K562 (cell line): ENCODE measurements around the gene ADTRP. TPM values are rescaled to one million over a fixed set of nuclear protein-coding genes. Genes with fewer than 3 reads are reported as not detected.
A peak's percentile ranks its signal among the peaks of the same experiment; 100 is the strongest.

ENCODE experiments used
- ATAC-seq: fragments of 200-7000 bp; cut with Tn5 transposase; 3 replicates; pipeline ENCODE4 v1.9.1; 2020; ENCODE audit warnings: moderate library complexity
- BruUV-seq: library from RNA; stranded (reverse); fragments of 400-500 nt; replicated peaks from 2 replicates; lab custom pipeline; 2021; lab: Mats Ljungman, UMichigan
- CTCF ChIA-PET: fragments of 300-600 bp; formaldehyde crosslinking; extraction: SDS; loops from one replicate; lab custom pipeline; 2021; ENCODE audit warnings: low intra/inter-chr PET ratio; lab: Yijun Ruan, JAX
- POLR2A ChIA-PET: fragments of 300-600, 350-650 bp; sonication (Branson Sonifier 250); formaldehyde crosslinking; extraction: SDS; loops from one replicate; lab custom pipeline; 2021; ENCODE audit warnings: antibody characterized with exemption, inconsistent platforms; lab: Yijun Ruan, JAX
- DNase-seq, 4 experiments: peaks; one replicate each; pipeline versions ENCODE4 v3.0.0 to v3.0.0-alpha.2; 2011 to 2018; ENCODE audit warnings: low spot score in 3 of 4, mixed read lengths in 3 of 4; ENCODE audit errors: extremely low read depth in 1 of 4
- FAIRE-seq: peaks from 2 replicates; lab custom pipeline; 2011; peaks lifted over from hg19 to GRCh38; lab: Jason Lieb, UNC
- H2AFZ ChIP-seq: 2 replicates; pipeline ENCODE4 v1.6.0; 2011; ENCODE audit warnings: low read depth, low read length, control low read depth, inconsistent platforms
- H3K27ac ChIP-seq: fragments of 200-600 bp; 3 replicates; pipeline ENCODE4 v1.8.0; 2011; ENCODE audit warnings: low read depth, mild to moderate bottlenecking, control low read depth, inconsistent platforms, low read length, moderate library complexity, mixed read lengths; ENCODE audit errors: extremely low read depth
- H3K27me3 ChIP-seq, 2 experiments: fragments of 300-600 bp in 1 of 2; 2 replicates in 1 of 2; 3 replicates in 1 of 2; pipeline versions ENCODE4 v1.6.0 to v1.8.0; 2011; ENCODE audit warnings: inconsistent platforms in 2 of 2, low read length in 2 of 2, mild to moderate bottlenecking in 1 of 2, mixed read lengths in 1 of 2, moderate library complexity in 1 of 2; ENCODE audit not compliant: control insufficient read depth in 2 of 2, insufficient read depth in 2 of 2
- H3K36me3 ChIP-seq: fragments of 300-600 bp; 3 replicates; pipeline ENCODE4 v1.8.0; 2011; ENCODE audit warnings: mild to moderate bottlenecking, low read length, inconsistent platforms; ENCODE audit not compliant: control insufficient read depth, insufficient read depth
- H3K4me1 ChIP-seq, 2 experiments: fragments of 200-600 bp in 1 of 2; replicated peaks in 1 of 2; 2 replicates in 1 of 2; 3 replicates in 1 of 2; pipeline versions ENCODE4 v1.5.1 to v1.8.0; 2011; ENCODE audit warnings: inconsistent platforms in 2 of 2, low read length in 2 of 2, mild to moderate bottlenecking in 1 of 2, mixed read lengths in 1 of 2, moderate library complexity in 1 of 2; ENCODE audit not compliant: control insufficient read depth in 2 of 2, insufficient read depth in 2 of 2
- H3K4me2 ChIP-seq: 2 replicates; pipeline ENCODE4 v1.6.1; 2011; ENCODE audit warnings: low read length, control low read depth, inconsistent platforms, mixed read lengths; ENCODE audit not compliant: insufficient read depth
- H3K4me3 ChIP-seq: fragments of 200-600 bp; sonication (generic), shearing (Covaris generic); 2 replicates; pipeline ENCODE4 v1.5.1; 2016; ENCODE audit warnings: control low read depth, inconsistent platforms
- H3K79me2 ChIP-seq: fragments of 200-600 bp; 3 replicates; pipeline ENCODE4 v1.8.0; 2011; ENCODE audit warnings: low read length, inconsistent platforms; ENCODE audit not compliant: control insufficient read depth, insufficient read depth
- H3K9ac ChIP-seq, 2 experiments: 2 replicates each; pipeline versions ENCODE4 v1.6.0 to v1.6.1; 2011; ENCODE audit warnings: low read depth in 2 of 2, low read length in 2 of 2, control low read depth in 1 of 2, inconsistent platforms in 1 of 2, mild to moderate bottlenecking in 1 of 2, mixed read lengths in 1 of 2; ENCODE audit not compliant: insufficient read depth in 1 of 2
- H3K9me1 ChIP-seq: one replicate; pipeline ENCODE4 v1.6.0; 2011; ENCODE audit warnings: inconsistent platforms, mild to moderate bottlenecking, low read length, moderate library complexity; ENCODE audit not compliant: control insufficient read depth, insufficient read depth
- H3K9me3 ChIP-seq: replicated peaks from 2 replicates; pipeline ENCODE4 v1.5.1; 2011; ENCODE audit warnings: low read depth, low read length, inconsistent platforms; ENCODE audit not compliant: control insufficient read depth, insufficient read depth
- H4K20me1 ChIP-seq: replicated peaks from 2 replicates; pipeline ENCODE4 v1.6.1; 2011; ENCODE audit warnings: low read length, inconsistent platforms, mixed read lengths; ENCODE audit not compliant: control insufficient read depth, insufficient read depth
- ARID3B ChIP-seq: fragments of 250-450 bp; sonication (Bioruptor Pico); IDR thresholded peaks from 2 replicates; pipeline ENCODE4 v1.4.0; 2020; ENCODE audit warnings: borderline replicate concordance
- BCOR ChIP-seq: fragments of 450-650 bp; IDR thresholded peaks from 2 replicates; pipeline ENCODE4 v1.6.1; 2016
- EGR1 ChIP-seq: fragments of 450-650 bp; conservative IDR thresholded peaks from 2 replicates; pipeline ENCODE4 v1.6.1; 2017; ENCODE audit warnings: mild to moderate bottlenecking
- KDM1A ChIP-seq, 2 experiments: fragments of 450-650 bp; IDR thresholded peaks; 2 replicates each; pipeline ENCODE4 v1.6.1; 2016; ENCODE audit warnings: mild to moderate bottlenecking in 2 of 2
- KDM2B ChIP-seq: fragments of 250-450 bp; sonication (Bioruptor Pico); IDR thresholded peaks from 2 replicates; pipeline ENCODE4 v1.8.0; 2021; ENCODE audit warnings: mild to moderate bottlenecking, moderate library complexity
- MEF2D ChIP-seq: conservative IDR thresholded peaks from 2 replicates; pipeline ENCODE4 v1.6.1; 2016; ENCODE audit warnings: low read depth, missing genetic modification characterization, missing compliant biosample characterization
- RB1 ChIP-seq: fragments of 450-650 bp; IDR thresholded peaks from 2 replicates; pipeline ENCODE4 v1.6.1; 2017; ENCODE audit warnings: low read depth, mild to moderate bottlenecking
- WHSC1 ChIP-seq: IDR thresholded peaks from one replicate; pipeline ENCODE4 v1.6.1; 2012; ENCODE audit warnings: low read length, control low read depth, inconsistent platforms
- ZFP1 ChIP-seq: fragments of 450-650 bp; formaldehyde crosslinking; IDR thresholded peaks from 2 replicates; pipeline ENCODE4 v1.4.0; 2020; ENCODE audit warnings: mild to moderate bottlenecking, mixed read lengths
- ZNF766 ChIP-seq: fragments of 200-800 bp; sonication (Bioruptor generic); conservative IDR thresholded peaks from 2 replicates; pipeline ENCODE4 v1.6.1; 2016; ENCODE audit warnings: missing genetic modification characterization, missing compliant biosample characterization
- WGBS: fragments of 100-300 bp; shearing (Covaris generic); methylation state at CpG from one replicate; pipeline ENCODE4 v1.1.6; 2016; ENCODE audit warnings: low coverage, mixed read lengths; ENCODE audit not compliant: insufficient coverage; ENCODE audit errors: missing lambda C conversion rate; 5-methylcytosine and 5-hydroxymethylcytosine counted together
- in situ Hi-C: fragments of 300-500 bp; cut with MboI; formaldehyde crosslinking; loops from 4 replicates; pipeline ENCODE4 v1.15.0; 2018; ENCODE audit warnings: inconsistent platforms, mixed read lengths
- intact Hi-C: fragments of 100-400 bp; cut with micrococcal nuclease; formaldehyde crosslinking; loops from 2 replicates; pipeline ENCODE4 v1.14.2; 2022
- polyA plus RNA-seq, 8 experiments: library from polyadenylated mRNA; depleted of rRNA in 4 of 8; stranded (reverse) in 5 of 8; unstranded in 3 of 8; fragments of >200 nt; fragmentation: Nextera tagmentation in 2 of 8; fragmentation: Illumina TruSeq in 1 of 8; extraction: Ambion mirVana in 2 of 8; extraction: Trizol in 1 of 8; gene quantifications; 2 replicates each; pipeline versions ENCODE4 v1.2.1 to v1.2.3, GENCODE V29; 2011 to 2014; ENCODE audit warnings: inconsistent platforms in 1 of 8, missing spikeins in 1 of 8
- total RNA-seq, 7 experiments: library from RNA; depleted of rRNA in 6 of 7; stranded (reverse); fragments of >200 nt in 6 of 7; fragmentation: Illumina TruSeq in 2 of 7; extraction: Trizol in 2 of 7; gene quantifications; 2 replicates each; pipeline versions ENCODE4 v1.2.1 to v1.2.3, GENCODE V29; 2011 to 2021; ENCODE audit warnings: low replicate concordance in 1 of 7
- TF ChIP-seq, protein P1 (sequence below): sonication (generic); formaldehyde crosslinking; IDR thresholded peaks from 2 replicates; pipeline ENCODE4 v1.8.0; 2022; ENCODE audit warnings: missing genetic modification reagents, mild to moderate bottlenecking, moderate library complexity, borderline replicate concordance
- TF ChIP-seq, protein P2 (sequence below): fragments of 450-650 bp; IDR thresholded peaks from 2 replicates; pipeline ENCODE4 v1.6.1; 2017; ENCODE audit warnings: mild to moderate bottlenecking, moderate library complexity
- TF ChIP-seq, protein P3 (sequence below): fragments of 450-650 bp; conservative IDR thresholded peaks from 2 replicates; pipeline ENCODE4 v1.6.1; 2016; ENCODE audit warnings: missing genetic modification characterization, low read depth, mild to moderate bottlenecking, missing compliant biosample characterization, moderate library complexity
- TF ChIP-seq, protein P4 (sequence below): fragments of 450-650 bp; formaldehyde crosslinking; IDR thresholded peaks from 2 replicates; pipeline ENCODE4 v1.4.0; 2022; ENCODE audit warnings: missing genetic modification characterization
- TF ChIP-seq, protein P5 (sequence below): fragments of 250-450 bp; sonication (Bioruptor Pico); IDR thresholded peaks from 2 replicates; pipeline ENCODE4 v1.6.1; 2021; ENCODE audit warnings: mild to moderate bottlenecking

The ADTRP gene
- total and polyA plus RNA-seq, 9 of the 15 experiments (the other 6 are each of a cell fraction or from before 2014, with no cell fraction given), result 7.4 to 24.0 (median 13.6) TPM

GRCh38 chr6:11802886-11803590 is 24.4 kb upstream of the ADTRP start:
- intact Hi-C loops, result no loop called here
- no peak for FAIRE-seq
- TF ChIP-seq, protein P1, sequence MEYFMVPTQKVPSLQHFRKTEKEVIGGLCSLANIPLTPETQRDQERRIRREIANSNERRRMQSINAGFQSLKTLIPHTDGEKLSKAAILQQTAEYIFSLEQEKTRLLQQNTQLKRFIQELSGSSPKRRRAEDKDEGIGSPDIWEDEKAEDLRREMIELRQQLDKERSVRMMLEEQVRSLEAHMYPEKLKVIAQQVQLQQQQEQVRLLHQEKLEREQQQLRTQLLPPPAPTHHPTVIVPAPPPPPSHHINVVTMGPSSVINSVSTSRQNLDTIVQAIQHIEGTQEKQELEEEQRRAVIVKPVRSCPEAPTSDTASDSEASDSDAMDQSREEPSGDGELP (CRISPR knock-in tag), result no peak
- TF ChIP-seq WHSC1 (no peak), EGR1 (peak; percentile 85; the same call in 1 of the 2 replicates), KDM2B (CRISPR knock-in tag) (no peak), ARID3B (CRISPR knock-in tag) (no peak), MEF2D (no peak), ZFP1 (no peak), RB1 (no peak), BCOR (no peak), KDM1A (IDR thresholded peaks at IDR 0.05) (no peak), ZNF766 (no peak)
- TF ChIP-seq, protein P2, sequence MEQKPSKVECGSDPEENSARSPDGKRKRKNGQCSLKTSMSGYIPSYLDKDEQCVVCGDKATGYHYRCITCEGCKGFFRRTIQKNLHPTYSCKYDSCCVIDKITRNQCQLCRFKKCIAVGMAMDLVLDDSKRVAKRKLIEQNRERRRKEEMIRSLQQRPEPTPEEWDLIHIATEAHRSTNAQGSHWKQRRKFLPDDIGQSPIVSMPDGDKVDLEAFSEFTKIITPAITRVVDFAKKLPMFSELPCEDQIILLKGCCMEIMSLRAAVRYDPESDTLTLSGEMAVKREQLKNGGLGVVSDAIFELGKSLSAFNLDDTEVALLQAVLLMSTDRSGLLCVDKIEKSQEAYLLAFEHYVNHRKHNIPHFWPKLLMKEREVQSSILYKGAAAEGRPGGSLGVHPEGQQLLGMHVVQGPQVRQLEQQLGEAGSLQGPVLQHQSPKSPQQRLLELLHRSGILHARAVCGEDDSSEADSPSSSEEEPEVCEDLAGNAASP, result peak; percentile 23; the same call in 1 of the 2 replicates
- TF ChIP-seq, protein P3, sequence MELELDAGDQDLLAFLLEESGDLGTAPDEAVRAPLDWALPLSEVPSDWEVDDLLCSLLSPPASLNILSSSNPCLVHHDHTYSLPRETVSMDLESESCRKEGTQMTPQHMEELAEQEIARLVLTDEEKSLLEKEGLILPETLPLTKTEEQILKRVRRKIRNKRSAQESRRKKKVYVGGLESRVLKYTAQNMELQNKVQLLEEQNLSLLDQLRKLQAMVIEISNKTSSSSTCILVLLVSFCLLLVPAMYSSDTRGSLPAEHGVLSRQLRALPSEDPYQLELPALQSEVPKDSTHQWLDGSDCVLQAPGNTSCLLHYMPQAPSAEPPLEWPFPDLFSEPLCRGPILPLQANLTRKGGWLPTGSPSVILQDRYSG, result no peak
- TF ChIP-seq, protein P4, sequence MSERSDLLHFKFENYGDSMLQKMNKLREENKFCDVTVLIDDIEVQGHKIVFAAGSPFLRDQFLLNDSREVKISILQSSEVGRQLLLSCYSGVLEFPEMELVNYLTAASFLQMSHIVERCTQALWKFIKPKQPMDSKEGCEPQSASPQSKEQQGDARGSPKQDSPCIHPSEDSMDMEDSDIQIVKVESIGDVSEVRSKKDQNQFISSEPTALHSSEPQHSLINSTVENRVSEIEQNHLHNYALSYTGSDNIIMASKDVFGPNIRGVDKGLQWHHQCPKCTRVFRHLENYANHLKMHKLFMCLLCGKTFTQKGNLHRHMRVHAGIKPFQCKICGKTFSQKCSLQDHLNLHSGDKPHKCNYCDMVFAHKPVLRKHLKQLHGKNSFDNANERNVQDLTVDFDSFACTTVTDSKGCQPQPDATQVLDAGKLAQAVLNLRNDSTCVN (CRISPR knock-in tag), result no peak
- TF ChIP-seq, protein P5, sequence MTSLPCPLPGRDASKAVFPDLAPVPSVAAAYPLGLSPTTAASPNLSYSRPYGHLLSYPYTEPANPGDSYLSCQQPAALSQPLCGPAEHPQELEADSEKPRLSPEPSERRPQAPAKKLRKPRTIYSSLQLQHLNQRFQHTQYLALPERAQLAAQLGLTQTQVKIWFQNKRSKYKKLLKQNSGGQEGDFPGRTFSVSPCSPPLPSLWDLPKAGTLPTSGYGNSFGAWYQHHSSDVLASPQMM, result no peak

More at GRCh38 chr6:11802886-11803590, 24.4 kb upstream of the ADTRP start:
- H4K20me1 ChIP-seq, result no peaks in the 10 kb centered on the region
- ChIA-PET POLR2A (no interaction called here), CTCF (no interaction called here)
- 0 out of 2 replicates have a peak overlapping the region, but pooled peaks have one; percentile 7 for H2AFZ ChIP-seq
- in situ Hi-C loops, result no loop called here
- no peaks in the 10 kb centered on the region for H3K27me3 ChIP-seq
- H3K4me2 ChIP-seq, result no peak overlapping the region
- ATAC-seq, result no peak
- no peak for DNase-seq
- H3K27ac ChIP-seq, result no peak overlapping the region
- H3K79me2 ChIP-seq, result no peaks in the 10 kb centered on the region
- H3K9ac ChIP-seq, result no peak overlapping the region
- peaks cover 5 to 7% of the 10 kb centered on the region in 2 experiments; a peak in 3 of 5 replicates for H3K4me1 ChIP-seq
- H3K36me3 ChIP-seq, result no peaks in the 10 kb centered on the region
- BruUV-seq, result no TSS peak
- no peaks in the 10 kb centered on the region for H3K9me1 ChIP-seq
- no peaks in the 10 kb centered on the region for H3K9me3 ChIP-seq
- WGBS, result 54% methylated on average over 6 of the region's 6 CpGs
- no peak overlapping the region for H3K4me3 ChIP-seq
